A549 (cell line): ENCODE measurements around the gene UBE2E2.

Source experiments
- CBX2 ChIP-seq: fragments of 200-600 bp; sonication (generic); IDR thresholded peaks from 2 replicates; pipeline ENCODE4 v1.6.1; 2016; ENCODE audit warnings: low read depth, mild to moderate bottlenecking, borderline replicate concordance
- JUN ChIP-seq, 2 experiments: fragments of >200 bp; sonication (Bioruptor Twin); formaldehyde crosslinking; IDR thresholded peaks; 2 replicates in 1 of 2; 3 replicates in 1 of 2; pipeline ENCODE4 v1.6.1; 2016 to 2017
- KDM5A ChIP-seq: fragments of 200-600 bp; sonication (generic); IDR thresholded peaks from 2 replicates; pipeline ENCODE4 v1.6.1; 2016; ENCODE audit warnings: antibody characterized with exemption, mild to moderate bottlenecking
- MAZ ChIP-seq: fragments of 150-350 bp; IDR thresholded peaks from 2 replicates; pipeline ENCODE4 v1.6.1; 2014; ENCODE audit warnings: antibody characterized with exemption, low read depth, low read length, borderline replicate concordance
- RAD21 ChIP-seq, 2 experiments: fragments of >200 bp in 1 of 2; sonication (Bioruptor Twin) in 1 of 2; formaldehyde crosslinking in 1 of 2; IDR thresholded peaks in 1 of 2; conservative IDR thresholded peaks in 1 of 2; 2 replicates in 1 of 2; 3 replicates in 1 of 2; pipeline ENCODE4 v1.6.1; 2012 to 2018; ENCODE audit warnings: inconsistent platforms in 1 of 2
- TF ChIP-seq, protein P1 (sequence below): fragments of >200 bp; sonication (Bioruptor Twin); formaldehyde crosslinking; IDR thresholded peaks from 3 replicates; pipeline ENCODE4 v1.5.1; 2016
- TF ChIP-seq, protein P2 (sequence below): IDR thresholded peaks from 2 replicates; pipeline ENCODE4 v1.6.1; 2012; ENCODE audit warnings: low read depth, borderline replicate concordance
- TF ChIP-seq, protein P3 (sequence below): IDR thresholded peaks from 2 replicates; pipeline ENCODE4 v1.6.1; 2012

GRCh38 chr3:23592961-23593931 lies 390.1 kb downstream of the UBE2E2 start:
- TF ChIP-seq, protein P1, sequence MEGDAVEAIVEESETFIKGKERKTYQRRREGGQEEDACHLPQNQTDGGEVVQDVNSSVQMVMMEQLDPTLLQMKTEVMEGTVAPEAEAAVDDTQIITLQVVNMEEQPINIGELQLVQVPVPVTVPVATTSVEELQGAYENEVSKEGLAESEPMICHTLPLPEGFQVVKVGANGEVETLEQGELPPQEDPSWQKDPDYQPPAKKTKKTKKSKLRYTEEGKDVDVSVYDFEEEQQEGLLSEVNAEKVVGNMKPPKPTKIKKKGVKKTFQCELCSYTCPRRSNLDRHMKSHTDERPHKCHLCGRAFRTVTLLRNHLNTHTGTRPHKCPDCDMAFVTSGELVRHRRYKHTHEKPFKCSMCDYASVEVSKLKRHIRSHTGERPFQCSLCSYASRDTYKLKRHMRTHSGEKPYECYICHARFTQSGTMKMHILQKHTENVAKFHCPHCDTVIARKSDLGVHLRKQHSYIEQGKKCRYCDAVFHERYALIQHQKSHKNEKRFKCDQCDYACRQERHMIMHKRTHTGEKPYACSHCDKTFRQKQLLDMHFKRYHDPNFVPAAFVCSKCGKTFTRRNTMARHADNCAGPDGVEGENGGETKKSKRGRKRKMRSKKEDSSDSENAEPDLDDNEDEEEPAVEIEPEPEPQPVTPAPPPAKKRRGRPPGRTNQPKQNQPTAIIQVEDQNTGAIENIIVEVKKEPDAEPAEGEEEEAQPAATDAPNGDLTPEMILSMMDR, result no peak
- no peak for TF ChIP-seq CBX2
- TF ChIP-seq, protein P2, sequence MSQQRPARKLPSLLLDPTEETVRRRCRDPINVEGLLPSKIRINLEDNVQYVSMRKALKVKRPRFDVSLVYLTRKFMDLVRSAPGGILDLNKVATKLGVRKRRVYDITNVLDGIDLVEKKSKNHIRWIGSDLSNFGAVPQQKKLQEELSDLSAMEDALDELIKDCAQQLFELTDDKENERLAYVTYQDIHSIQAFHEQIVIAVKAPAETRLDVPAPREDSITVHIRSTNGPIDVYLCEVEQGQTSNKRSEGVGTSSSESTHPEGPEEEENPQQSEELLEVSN, result no peak
- no peak for TF ChIP-seq JUN (IDR thresholded peaks at IDR 0.05)
- TF ChIP-seq RAD21 (conservative IDR thresholded peaks at IDR 0.05 in 1 of 2, IDR thresholded peaks at IDR 0.05 in 1 of 2), result no peak
- TF ChIP-seq, protein P3, sequence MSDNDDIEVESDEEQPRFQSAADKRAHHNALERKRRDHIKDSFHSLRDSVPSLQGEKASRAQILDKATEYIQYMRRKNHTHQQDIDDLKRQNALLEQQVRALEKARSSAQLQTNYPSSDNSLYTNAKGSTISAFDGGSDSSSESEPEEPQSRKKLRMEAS, result no peak
- TF ChIP-seq KDM5A, result no peak
- TF ChIP-seq MAZ, result no peak
